ENCODE measurements around the gene G6PC2.

Gene G6PC2

GRCh38 chr2:168901003-168901402 is at the start of gene G6PC2:
G6PC2 (plus strand) TSS chr2:168901291; CDS start chr2:168901332, 41 bp downstream.
- Histone ChIP-seq H3K4me1 (ENCODE audit: insufficient read depth, low read length, severe bottlenecking) (no peaks in the 10 kb centered on the region), H4K20me1 (ENCODE audit: insufficient read depth, low read length) (no peaks in the 10 kb centered on the region), H3K9me2 (ENCODE audit: low read depth, low read length) (no peaks in the 10 kb centered on the region), H3K27ac (ENCODE audit: low read depth, low read length, poor library complexity, severe bottlenecking) (no peak within 1 kb of the TSS), H3K79me2 (ENCODE audit: insufficient read depth, low read length) (no peaks in the 10 kb centered on the region), H3F3A (ENCODE audit: insufficient read depth, low read length) (no peaks in the 10 kb centered on the region), H3K9ac (ENCODE audit: low read length) (no peak within 1 kb of the TSS), H2AFZ (ENCODE audit: low read length) (no peak within 1 kb of the TSS), H3K9me3 (ENCODE audit: low read length) (no peaks in the 10 kb centered on the region), H3K36me3 (ENCODE audit: insufficient read depth, low read length) (no peaks in the 10 kb centered on the region), H3K27me3 (ENCODE audit: insufficient read depth, low read length) (no peaks in the 10 kb centered on the region), H3K4me3 (ENCODE audit: low read depth, low read length, poor library complexity, severe bottlenecking) (no peak within 1 kb of the TSS), H3K4me2 (ENCODE audit: low read length) (no peak within 1 kb of the TSS)
- no peak for TF ChIP-seq EZH2 (IDR thresholded peaks at IDR 0.05; ENCODE audit: borderline replicate concordance, low read length)
- TF ChIP-seq CTCF (IDR thresholded peaks at IDR 0.05; ENCODE audit: low read length), result no peak

GRCh38 chr2:168851674-168852320 is 49.3 kb upstream of the G6PC2 start:
- TF ChIP-seq CTCF (IDR thresholded peaks at IDR 0.05; ENCODE audit: low read length) (no peak), EZH2 (IDR thresholded peaks at IDR 0.05; ENCODE audit: borderline replicate concordance, low read length) (no peak)
- no peak overlapping the region for H3K4me3 ChIP-seq (ENCODE audit: low read depth, low read length, poor library complexity, severe bottlenecking)
- H3K36me3 ChIP-seq (ENCODE audit: insufficient read depth, low read length), result no peaks in the 10 kb centered on the region
- H3F3A ChIP-seq (ENCODE audit: insufficient read depth, low read length), result no peaks in the 10 kb centered on the region
- H3K4me1 ChIP-seq (ENCODE audit: insufficient read depth, low read length, severe bottlenecking), result no peaks in the 10 kb centered on the region
- H3K79me2 ChIP-seq (ENCODE audit: insufficient read depth, low read length), result no peaks in the 10 kb centered on the region
- H3K4me2 ChIP-seq (ENCODE audit: low read length), result no peak overlapping the region
- no peak overlapping the region for H3K9ac ChIP-seq (ENCODE audit: low read length)
- no peaks in the 10 kb centered on the region for H3K9me3 ChIP-seq (ENCODE audit: low read length)
- H3K9me2 ChIP-seq (ENCODE audit: low read depth, low read length), result no peaks in the 10 kb centered on the region
- H4K20me1 ChIP-seq (ENCODE audit: insufficient read depth, low read length), result no peaks in the 10 kb centered on the region
- H2AFZ ChIP-seq (ENCODE audit: low read length), result no peak overlapping the region
- H3K27ac ChIP-seq (ENCODE audit: low read depth, low read length, poor library complexity, severe bottlenecking), result no peak overlapping the region
- no peaks in the 10 kb centered on the region for H3K27me3 ChIP-seq (ENCODE audit: insufficient read depth, low read length)

- H3K4me1 ChIP-seq (ENCODE audit: insufficient read depth, low read length, severe bottlenecking), result no peaks in the 10 kb centered on the region
- H3K27ac ChIP-seq (ENCODE audit: low read depth, low read length, poor library complexity, severe bottlenecking), result no peak overlapping the region
- H3K9me3 ChIP-seq (ENCODE audit: low read length), result no peaks in the 10 kb centered on the region
- no peak overlapping the region for H3K4me2 ChIP-seq (ENCODE audit: low read length)
- no peak overlapping the region for H3K4me3 ChIP-seq (ENCODE audit: low read depth, low read length, poor library complexity, severe bottlenecking)
- no peaks in the 10 kb centered on the region for H3K9me2 ChIP-seq (ENCODE audit: low read depth, low read length)
- no peak overlapping the region for H3K9ac ChIP-seq (ENCODE audit: low read length)
- TF ChIP-seq CTCF (IDR thresholded peaks at IDR 0.05; ENCODE audit: low read length), result no peak
- no peak for TF ChIP-seq EZH2 (IDR thresholded peaks at IDR 0.05; ENCODE audit: borderline replicate concordance, low read length)
- H4K20me1 ChIP-seq (ENCODE audit: insufficient read depth, low read length), result no peaks in the 10 kb centered on the region
- no peaks in the 10 kb centered on the region for H3K79me2 ChIP-seq (ENCODE audit: insufficient read depth, low read length)
- H2AFZ ChIP-seq (ENCODE audit: low read length), result no peak overlapping the region
- H3K27me3 ChIP-seq (ENCODE audit: insufficient read depth, low read length), result no peaks in the 10 kb centered on the region
- H3F3A ChIP-seq (ENCODE audit: insufficient read depth, low read length), result no peaks in the 10 kb centered on the region
- H3K36me3 ChIP-seq (ENCODE audit: insufficient read depth, low read length), result no peaks in the 10 kb centered on the region
Observed at GRCh38 chr2:168852481-168852880, 48.6 kb upstream of the G6PC2 start.

All from OCI-LY1 (cell line).